HG02884 (cell line): Measurements from ENCODE around the gene PCDHA2.
"Not testable (repeated sequence)": the region's sequence is repeated elsewhere in the genome, so short reads cannot be mapped to it uniquely, and the experiment has no call there.

Experiments
- ATAC-seq: cut with Tn5 transposase; IDR thresholded peaks from one replicate; pipeline ENCODE4 v1.9.1; 2021; ENCODE audit warnings: mild to moderate bottlenecking, moderate library complexity; ENCODE audit not compliant: unreplicated experiment

PCDHA2 gene

GRCh38 chr5:140794595-140795258 lies at the start of gene PCDHA2:
Gene PCDHA2 (plus strand): TSS chr5:140794852.
- no peak for ATAC-seq

- no peak for ATAC-seq
Observed at GRCh38 chr5:140753561-140753960, 41.1 kb upstream of the PCDHA2 start.

- ATAC-seq = no peak
Observed at GRCh38 chr5:140764177-140764973, 30.3 kb upstream of the PCDHA2 start.

GRCh38 chr5:140767444-140767843 lies 27.2 kb upstream of the PCDHA2 start:
- ATAC-seq = no peak

GRCh38 chr5:140780512-140780911 lies 14.1 kb upstream of the PCDHA2 start:
- no peak for ATAC-seq

GRCh38 chr5:140785905-140786686 lies 8.6 kb upstream of the PCDHA2 start, which contains the start of gene PCDHA1:
Gene PCDHA1 (plus strand): TSS chr5:140786140.
- no peak for ATAC-seq

GRCh38 chr5:140787422-140787821 lies 7.2 kb upstream of the PCDHA2 start:
- not testable (repeated sequence) for ATAC-seq

GRCh38 chr5:140787849-140788504 lies 6.7 kb upstream of the PCDHA2 start:
- ATAC-seq = not testable (repeated sequence)

- ATAC-seq = no peak
Observed at GRCh38 chr5:140791089-140791488, 3.6 kb upstream of the PCDHA2 start.

- ATAC-seq = no peak
Observed at GRCh38 chr5:140795259-140795641, 598 bp downstream of the PCDHA2 start.

- not testable (repeated sequence) for ATAC-seq
Observed at GRCh38 chr5:140796072-140796717, 1.5 kb downstream of the PCDHA2 start.

- no peak for ATAC-seq
Observed at GRCh38 chr5:140796718-140797095, 2.1 kb downstream of the PCDHA2 start.

GRCh38 chr5:140800816-140801493 lies 6.3 kb downstream of the PCDHA2 start, which contains the start of gene PCDHA3:
Gene PCDHA3 (plus strand): TSS chr5:140801057.
- no peak for ATAC-seq

- no peak for ATAC-seq
Observed at GRCh38 chr5:140801494-140801841, 6.8 kb downstream of the PCDHA2 start.

- ATAC-seq = not testable (repeated sequence)
Observed at GRCh38 chr5:140802381-140802780, 7.7 kb downstream of the PCDHA2 start.

GRCh38 chr5:140802781-140803271 lies 8.2 kb downstream of the PCDHA2 start:
- ATAC-seq = no peak

GRCh38 chr5:140806834-140807775 lies 12.5 kb downstream of the PCDHA2 start, which contains the start of gene PCDHA4:
Gene PCDHA4 (plus strand): TSS chr5:140807068.
- ATAC-seq = no peak

GRCh38 chr5:140808241-140808888 lies 13.7 kb downstream of the PCDHA2 start:
- not testable (repeated sequence) for ATAC-seq
